HG02798 (cell line): ENCODE measurements around the gene VPS45.

Experiments used
- ATAC-seq: cut with Tn5 transposase; IDR thresholded peaks from one replicate; pipeline ENCODE4 v1.9.1; 2021; ENCODE audit warnings: mild to moderate bottlenecking; ENCODE audit not compliant: unreplicated experiment, poor library complexity

Gene VPS45

DNA sequence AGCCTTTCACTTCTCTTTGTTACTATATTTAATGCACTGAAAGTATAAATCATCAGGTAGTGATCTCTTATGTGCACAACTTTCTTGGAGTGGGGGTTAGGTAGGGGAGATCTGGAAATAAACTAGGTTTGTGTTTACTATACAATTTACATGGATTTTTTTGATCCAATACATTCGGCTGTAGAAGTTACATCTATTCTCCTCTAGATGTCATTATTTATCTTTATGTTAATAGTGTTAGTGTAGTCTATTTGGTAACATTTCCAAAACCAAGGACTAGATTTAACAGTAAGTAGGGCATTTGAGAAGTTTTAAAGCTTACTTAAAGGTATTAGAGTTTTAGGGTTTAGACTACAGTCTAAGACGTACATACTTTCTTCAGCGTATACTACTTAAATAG lies 5.4 kb downstream of the VPS45 start:
- no peak for ATAC-seq

DNA sequence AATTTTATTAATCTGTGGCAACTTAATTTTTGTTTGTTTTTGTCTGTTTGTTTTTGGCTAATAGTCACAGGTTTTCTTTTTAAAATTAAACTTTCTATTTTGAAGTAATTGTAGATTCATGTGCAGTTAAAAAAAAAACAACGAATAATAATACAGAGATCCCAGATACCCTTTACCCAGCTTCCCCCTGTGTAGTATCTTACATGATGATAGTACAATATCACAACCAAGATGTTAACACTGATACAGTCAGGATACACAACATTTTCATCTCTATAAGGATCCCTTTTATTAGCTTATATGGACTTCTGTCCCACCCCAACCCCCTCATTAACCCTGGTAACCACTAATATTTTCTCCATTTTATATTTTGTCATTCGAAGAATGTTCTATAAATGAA lies 5.9 kb downstream of the VPS45 start:
- no peak for ATAC-seq

DNA sequence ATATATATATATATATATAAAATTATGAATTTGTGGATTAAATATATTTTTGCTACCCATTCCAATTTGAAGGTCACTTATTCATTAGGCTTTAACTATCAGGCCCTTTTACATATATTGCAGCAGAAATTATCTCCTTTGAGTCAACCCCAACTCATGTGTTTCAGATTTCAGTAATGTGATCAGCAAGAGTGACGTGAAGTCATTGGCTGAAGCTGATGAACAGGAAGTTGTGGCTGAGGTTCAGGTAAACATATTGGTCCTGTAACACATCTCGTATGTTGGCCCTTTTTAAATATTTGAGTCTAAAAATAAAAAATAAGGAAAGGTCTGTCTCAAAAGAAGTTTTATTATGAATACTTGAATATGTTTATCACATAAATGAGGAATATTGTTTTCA lies 8.5 kb downstream of the VPS45 start:
- ATAC-seq: no peak

DNA sequence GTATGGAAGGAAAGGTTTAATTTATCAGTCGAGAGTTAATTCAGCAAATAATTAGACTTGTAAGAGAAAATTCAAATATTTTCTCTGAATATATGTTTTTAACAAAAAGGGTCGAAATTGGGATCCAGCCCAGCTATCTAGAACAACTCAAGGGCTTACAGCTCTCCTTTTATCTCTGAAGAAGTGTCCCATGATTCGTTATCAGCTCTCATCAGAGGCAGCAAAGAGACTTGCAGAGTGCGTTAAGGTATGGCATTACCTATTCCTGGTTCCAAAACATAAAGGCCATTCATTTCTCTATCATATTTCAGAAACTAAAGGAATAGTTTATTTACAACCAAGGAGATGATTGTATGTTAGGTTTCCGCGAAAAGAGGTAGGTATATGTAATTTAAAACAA lies 9.4 kb downstream of the VPS45 start:
- no peak for ATAC-seq

DNA sequence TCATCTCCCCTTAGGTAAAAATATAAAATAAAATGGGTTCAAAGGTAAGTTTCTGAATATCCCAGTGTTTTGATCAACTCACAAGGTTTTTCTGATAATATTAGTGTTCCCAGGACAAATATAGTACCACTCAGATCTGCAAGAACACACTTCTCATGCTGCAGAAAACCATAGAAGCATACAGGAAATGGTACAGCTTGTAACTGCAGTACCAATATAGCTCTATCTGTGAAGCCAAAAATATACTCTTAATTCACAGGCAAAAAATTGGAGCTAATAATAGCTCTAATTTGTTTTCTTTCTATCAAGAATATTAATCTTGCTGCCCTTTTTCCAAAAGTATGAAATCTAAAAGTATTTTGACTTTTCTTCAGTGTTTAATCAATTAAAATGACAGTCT lies 13.2 kb downstream of the VPS45 start:
- no peak for ATAC-seq

DNA sequence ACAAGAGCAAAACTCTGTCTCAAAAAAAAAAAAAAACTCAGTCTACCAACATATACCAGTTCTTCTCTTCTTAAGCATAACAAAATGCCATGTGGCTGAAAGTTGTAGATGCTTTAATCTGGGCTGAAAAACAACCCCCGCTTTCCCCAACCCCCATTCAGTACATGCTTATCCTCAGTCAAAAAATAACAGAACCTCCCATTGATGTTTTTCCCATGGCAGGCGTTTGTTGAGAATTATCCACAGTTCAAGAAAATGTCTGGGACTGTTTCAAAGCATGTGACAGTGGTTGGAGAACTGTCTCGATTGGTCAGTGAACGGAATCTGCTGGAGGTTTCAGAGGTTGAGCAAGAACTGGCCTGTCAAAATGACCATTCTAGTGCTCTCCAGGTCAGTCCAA lies 14.9 kb downstream of the VPS45 start:
- no peak for ATAC-seq

DNA sequence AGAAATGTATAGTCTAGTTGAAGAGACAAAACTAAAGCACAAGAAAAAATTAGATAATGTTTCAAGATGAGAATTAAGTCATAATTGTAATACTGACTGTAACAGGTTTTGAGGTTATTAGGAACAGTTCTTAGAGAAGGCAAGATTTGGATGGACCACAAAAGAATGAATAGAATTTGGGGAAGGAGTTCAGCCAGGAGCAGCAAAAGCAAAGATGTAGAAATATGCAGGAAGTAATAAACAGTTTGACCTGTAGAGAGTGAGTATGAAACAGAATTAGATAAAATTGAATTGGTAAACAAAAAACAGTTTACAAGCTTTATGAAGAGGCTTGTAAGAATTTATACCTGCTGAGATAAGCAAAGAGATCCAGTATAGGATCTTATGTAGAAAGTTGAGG lies 16.3 kb downstream of the VPS45 start:
- no peak for ATAC-seq

DNA sequence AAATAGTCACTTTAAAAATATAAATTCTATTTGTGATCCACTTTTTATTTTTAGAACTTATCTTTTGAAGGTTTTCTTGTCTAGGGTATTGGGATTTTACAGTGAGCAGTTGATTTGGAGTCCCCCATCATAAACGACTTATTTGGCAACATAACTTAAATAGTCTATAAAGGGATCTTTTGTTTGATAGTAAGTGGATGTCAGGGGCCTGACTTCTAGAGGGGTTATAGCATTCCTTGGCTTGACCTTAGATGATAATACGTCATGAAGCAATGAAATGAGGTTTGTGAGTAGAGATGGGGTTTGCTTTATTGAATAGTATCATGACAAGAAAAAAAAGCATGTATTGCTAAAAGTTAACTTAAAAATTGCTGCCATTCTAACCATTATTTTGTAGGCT lies 17.8 kb downstream of the VPS45 start:
- ATAC-seq: no peak

DNA sequence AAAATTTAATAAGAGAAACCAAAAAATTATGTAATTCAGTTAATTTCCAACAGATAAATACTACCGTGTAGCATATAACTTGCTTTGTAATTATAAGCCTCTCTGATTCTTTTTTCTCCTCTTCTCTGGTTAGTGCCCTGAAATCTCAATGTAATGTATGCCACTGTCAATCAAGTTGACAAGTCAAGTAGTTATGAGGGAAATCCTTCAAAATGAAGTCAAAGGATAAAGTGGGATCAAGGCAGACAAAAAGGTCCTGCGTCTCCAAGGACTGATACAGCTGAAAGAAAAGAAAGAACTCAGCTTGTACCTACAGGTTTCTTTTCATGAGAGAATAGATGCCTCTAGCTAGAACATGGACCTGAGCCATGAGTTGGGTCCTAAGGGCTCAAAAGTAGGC lies 19.8 kb downstream of the VPS45 start:
- ATAC-seq: no peak

DNA sequence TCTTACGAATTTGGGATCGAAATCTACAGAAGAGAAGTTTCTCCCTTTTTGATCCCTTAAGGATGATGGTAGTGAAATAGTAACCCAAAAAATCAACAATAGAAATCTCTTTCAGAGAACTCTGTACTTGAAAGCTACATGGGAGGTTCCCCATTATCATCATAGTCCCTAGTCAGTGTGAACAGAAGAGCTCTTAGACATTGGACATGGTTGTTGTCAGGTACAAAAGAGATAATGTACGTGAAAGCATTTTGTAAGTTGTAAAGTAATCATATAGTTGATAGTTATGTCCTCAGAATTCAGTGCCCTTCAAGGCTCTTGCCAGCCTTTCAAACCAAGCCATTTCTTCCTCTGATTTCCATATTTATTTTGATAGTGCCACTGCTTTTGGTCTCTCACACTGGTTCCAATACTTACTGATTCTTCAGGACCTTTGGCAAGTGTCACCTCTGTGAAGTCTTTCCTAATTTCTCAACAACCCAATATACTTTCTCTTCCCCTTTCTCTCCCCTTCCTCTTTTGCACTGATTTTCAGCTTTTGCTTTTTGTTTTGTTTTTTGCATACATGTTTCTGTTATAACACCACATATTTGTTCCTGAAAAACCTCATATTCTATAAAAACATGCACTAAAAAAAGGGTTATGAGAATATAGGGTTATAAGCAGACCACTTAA lies 22.4 kb downstream of the VPS45 start:
- no peak for ATAC-seq

DNA sequence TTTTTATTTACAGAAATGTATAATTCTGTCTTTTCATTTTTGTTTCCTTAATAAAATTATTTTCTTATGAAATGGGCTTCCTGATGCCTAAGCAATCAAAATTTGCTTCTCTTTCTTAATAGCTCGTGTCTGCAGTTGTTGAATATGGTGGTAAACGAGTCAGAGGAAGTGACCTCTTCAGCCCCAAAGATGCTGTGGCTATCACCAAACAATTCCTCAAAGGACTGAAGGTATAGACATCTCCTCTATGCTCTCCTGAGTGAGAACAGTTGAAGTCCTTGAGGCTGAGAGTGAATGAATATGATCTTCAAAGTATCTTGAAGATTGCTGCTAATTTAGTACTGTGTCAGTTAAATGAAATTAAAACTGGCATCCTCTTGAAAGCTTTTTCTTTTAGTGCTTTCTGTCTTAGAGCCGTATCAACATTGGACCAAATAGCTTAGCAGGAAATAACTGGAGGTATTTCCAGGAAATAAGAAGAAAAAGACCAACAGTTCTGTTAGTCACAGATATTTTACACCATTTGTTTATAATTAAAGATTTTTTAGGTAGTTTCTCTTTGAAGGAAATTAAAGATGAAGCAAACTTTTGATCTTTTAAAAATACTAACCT lies 24.7 kb downstream of the VPS45 start:
- no peak for ATAC-seq

DNA sequence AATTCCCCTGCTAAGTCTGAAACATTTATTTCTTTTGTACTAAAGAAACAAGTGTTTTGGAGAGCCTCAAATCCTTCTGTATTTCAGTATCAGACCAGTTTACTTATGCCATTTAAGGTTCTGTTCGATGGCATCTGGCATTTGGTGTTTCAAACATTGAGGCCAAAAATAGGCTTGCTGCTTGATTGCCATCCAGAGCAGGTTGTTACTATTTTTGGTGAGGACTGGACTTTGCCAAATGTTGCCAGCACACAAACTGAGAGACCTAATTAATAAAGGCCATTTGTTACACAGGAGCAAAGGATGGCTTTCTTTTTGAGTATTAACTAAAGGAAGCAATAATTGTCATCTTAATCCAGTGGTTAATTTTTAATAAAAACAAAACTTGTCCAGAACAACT lies 26.2 kb downstream of the VPS45 start:
- ATAC-seq: no peak

DNA sequence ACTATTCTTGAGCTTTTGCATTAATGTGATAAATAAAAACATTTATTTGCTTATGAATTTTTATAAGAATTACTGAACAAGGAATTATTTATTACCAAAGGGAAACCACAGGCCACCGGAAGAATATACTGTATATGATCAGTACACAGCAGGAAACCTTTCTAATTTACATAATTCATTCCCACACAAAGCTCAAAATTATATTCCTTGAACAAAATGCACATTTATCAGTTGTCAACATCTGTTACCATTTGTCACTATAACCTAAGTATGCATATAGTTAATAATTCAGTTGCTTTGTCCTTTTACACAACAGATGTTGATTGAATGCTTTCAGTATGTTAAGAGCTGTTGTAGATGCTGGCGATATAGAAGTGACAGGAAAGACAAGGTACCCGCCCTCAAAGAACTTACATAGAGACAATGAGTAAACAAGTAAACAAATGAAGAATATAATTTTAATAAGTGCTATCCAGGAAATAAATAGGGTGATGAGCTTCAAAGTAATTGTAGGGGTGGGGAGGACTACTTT lies 27.2 kb downstream of the VPS45 start:
- ATAC-seq: no peak

DNA sequence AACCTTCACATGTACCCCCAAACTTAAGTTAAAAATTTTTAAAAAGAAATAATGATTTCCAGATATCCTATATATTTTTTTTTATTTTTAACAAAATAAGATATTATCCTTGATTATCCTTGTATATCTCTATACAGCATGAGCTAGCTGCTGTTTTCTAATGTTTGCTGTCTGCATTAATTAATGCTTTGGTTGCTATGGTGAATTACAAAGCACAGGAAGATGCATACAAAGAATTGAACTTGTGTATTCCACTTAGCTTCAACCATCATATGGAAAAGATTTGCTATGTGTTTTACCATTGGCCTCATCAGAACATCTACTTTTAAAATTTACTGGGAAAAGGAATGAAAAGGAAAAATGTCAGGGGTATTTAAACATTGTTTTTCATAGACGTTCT lies 35.4 kb downstream of the VPS45 start:
- ATAC-seq: no peak

DNA sequence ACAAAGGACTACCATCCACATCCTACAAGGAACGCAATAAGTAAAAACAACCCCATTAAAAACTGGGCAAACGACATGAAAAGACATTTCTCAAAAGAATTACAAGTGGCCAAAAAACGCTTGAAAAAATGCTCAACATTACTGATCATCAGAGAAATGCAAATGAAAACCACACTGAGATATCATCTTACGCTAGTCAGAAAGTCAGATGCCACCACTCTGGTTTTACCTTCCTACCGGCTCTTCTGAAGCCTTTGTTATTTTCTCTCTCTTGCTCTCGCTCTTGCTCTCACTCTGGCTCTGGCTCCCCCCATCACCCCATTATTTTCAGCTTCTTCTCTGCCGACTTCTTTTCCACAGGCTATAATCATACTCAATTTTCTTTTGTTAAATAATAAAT lies 38.8 kb downstream of the VPS45 start:
- ATAC-seq: no peak

DNA sequence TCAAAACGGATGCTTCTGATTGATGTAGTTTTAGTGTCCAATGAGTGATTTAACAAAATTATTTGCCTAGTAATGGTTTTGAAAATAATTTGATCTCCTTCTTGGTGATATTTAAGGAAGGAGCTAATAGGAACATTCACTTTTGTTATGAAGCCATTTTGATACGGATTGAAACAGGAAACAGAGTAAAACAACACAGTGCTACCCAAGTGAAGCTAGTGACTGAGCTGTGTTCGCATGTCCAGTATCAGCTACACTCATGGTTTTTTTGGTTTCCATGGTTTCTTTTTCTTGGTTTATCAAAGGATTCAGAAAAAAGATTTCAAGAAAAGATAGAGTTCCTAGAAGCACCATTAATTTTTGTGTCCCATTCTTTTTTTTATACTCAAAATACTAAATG lies 42.0 kb downstream of the VPS45 start:
- no peak for ATAC-seq

DNA sequence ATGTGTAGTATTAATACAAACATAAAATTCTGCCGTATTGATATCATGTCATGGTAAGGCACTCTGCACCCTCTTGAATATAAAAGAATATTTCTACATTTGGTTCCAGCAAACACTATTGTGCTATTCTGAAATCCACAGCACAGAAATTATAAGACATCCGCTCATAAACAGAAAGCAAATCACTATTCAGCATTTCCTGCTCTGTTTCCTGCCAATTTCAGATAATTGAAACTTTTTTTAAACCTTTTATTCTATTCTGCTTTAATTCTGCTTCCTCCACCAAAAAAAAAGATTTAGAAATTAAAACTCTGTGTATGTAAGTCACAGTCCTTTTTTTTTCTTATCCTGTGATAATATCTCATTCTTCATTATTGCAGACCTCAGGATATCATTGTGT lies 42.5 kb downstream of the VPS45 start:
- no peak for ATAC-seq

DNA sequence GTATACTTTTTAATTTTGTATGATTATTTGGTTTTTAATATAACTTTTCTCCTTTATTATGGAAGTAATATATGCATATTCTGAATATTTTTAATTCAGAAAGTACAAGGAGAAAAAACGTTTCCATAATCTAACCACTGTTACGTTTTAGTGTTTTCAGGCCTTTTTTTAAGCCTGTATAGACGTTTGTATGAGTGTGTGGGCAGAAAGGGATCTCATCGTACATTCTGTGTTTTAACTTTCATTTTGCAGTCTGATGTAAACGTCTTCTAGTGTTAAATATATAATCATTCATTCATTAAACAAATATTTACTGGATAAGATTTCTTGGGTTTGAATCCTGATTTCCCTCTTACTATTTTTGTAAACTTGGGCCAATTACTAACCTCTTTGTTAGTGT lies 44.1 kb downstream of the VPS45 start:
- no peak for ATAC-seq

DNA sequence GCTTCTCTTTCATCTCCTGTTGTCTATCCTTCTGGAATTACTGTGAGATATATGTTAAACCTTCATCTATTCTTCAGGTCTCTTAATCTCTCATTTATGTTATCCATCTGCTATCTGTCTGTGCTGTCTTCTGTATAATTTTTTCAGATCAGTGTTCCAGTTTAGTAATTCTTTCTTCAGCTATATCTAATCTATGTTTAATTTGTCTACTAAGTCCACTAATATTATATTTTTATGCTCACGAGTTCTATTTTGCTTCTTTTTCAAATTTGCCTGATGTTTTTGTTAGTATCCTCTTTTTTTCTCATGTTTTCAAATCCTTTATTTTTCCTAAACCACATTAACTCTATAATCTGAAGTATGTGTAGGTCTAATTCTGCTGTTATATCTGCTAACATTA lies 47.5 kb downstream of the VPS45 start:
- ATAC-seq: no peak

DNA sequence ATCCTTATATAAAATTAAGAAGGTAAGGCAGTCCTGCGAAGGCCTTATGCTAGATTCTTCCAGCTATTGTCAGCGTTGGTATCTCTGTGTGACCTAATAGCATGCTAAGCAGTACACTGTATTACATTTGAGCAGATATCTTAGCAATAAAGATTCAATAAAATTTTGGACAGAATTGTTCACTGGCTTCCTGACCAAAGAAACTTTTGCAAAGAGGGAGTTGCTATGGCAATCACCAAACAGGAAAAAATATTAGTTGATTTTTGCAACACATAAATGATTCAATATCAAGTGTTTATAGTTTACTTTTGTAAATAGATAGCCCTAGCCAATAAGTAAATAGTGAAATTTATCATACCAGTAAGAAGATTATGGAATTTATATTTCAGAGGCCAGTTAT lies 51.1 kb downstream of the VPS45 start:
- ATAC-seq: no peak

DNA sequence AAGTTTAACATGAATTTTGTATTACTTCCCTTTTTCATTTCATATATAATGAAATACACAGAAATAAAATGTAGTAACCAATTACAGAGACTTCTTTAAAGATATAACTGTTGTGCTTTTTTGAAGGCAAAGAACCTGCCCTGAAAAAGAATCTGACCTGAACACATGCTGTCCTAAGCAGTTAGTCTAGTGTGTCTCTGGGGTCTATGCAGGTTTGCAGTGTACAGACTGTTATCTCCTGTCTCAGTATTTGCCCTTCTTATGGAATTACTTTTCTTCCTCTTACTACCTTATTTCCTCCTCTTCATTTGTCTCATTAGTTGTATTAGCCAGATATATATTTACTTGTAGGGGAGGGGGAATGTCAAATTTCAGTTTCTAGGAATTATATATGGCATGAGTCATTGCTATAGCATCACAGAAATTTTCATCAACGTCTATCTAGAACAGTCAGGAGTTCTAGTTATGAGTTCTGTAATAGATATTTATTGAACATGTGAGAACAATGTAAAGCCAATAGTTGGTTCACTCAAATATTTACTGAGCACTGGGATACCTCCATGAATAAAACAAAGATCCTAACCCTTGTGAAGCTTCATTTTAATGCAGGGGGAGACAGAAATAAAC lies 53.8 kb downstream of the VPS45 start:
- ATAC-seq: no peak

DNA sequence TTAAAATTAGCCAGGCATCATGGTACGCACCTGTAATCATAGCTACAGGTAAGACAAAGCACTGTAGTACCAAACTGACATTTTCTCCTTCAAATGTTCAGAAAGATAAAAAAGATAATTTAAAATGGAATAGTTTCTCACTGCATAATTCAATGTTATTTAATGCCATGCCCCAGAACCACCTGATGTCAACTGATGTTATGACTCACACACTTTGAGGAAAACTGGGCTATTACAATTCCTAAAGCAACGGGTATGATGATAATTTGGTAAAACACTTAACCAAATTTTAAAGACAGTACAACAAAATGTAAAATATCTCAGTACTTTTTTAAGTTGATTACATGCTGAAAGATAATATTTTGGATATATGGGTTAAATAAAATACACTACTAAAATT lies 59.2 kb downstream of the VPS45 start:
- no peak for ATAC-seq
